ENCODE data around the gene CCDC30.
"Not testable (repeated sequence)": the region's sequence is repeated elsewhere in the genome, so short reads cannot be mapped to it uniquely, and the experiment has no call there.

DNA sequence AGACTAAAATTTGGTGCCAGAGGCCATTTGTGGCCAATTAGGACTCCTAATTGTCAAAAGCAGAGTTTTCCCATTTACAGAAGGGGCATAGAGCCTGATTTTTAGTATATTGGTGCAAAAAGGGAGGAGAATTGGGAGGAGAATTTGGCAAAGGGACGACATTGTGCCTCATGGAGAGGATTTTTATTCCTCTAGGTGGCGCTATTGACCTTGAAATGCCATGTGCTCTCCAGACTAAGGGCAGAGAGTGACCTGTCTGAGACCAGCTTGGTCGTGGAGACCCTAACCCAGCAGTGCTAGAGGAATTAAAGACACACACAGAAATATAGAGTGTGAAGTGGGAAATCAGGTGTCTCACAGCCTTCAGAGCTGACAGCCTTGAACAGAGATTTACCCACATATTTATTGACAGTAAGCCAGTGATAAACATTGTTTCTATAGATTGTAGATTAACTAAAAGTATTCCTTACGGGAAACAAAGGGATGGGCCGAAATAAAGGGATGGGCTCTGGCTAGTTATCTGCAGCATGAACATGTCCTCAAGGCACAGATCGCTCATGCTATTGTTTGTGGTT, 48.6 kb downstream of the CCDC30 start:
- TF ChIP-seq, protein P1, sequence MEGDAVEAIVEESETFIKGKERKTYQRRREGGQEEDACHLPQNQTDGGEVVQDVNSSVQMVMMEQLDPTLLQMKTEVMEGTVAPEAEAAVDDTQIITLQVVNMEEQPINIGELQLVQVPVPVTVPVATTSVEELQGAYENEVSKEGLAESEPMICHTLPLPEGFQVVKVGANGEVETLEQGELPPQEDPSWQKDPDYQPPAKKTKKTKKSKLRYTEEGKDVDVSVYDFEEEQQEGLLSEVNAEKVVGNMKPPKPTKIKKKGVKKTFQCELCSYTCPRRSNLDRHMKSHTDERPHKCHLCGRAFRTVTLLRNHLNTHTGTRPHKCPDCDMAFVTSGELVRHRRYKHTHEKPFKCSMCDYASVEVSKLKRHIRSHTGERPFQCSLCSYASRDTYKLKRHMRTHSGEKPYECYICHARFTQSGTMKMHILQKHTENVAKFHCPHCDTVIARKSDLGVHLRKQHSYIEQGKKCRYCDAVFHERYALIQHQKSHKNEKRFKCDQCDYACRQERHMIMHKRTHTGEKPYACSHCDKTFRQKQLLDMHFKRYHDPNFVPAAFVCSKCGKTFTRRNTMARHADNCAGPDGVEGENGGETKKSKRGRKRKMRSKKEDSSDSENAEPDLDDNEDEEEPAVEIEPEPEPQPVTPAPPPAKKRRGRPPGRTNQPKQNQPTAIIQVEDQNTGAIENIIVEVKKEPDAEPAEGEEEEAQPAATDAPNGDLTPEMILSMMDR (conservative IDR thresholded peaks at IDR 0.05; ENCODE audit: low read length), result peak; percentile 70
- not testable (repeated sequence) for TF ChIP-seq EZH2phosphoT487 (IDR thresholded peaks at IDR 0.05; ENCODE audit: borderline replicate concordance)
